Caki2 (cell line): ENCODE results near the gene SLX1B. TPM values are rescaled to one million over a fixed set of nuclear protein-coding genes. Genes with fewer than 3 reads are reported as not detected.

Experiments
- total RNA-seq: library from RNA; depleted of rRNA; stranded (reverse); fragments of >200 nt; shearing (Covaris generic); gene quantifications from 2 replicates; pipeline ENCODE4 v1.2.3, GENCODE V29; 2014; ENCODE audit warnings: low replicate concordance; rRNA removed

SLX1B gene
- total RNA-seq, 1 experiment from 2014 or later, result 49.4 TPM

Other genes starting within 250 kb of the SLX1B start
- gene NPIPB11, start 47.8 kb upstream of the SLX1B start, total RNA-seq, result not detected in 2 replicates
- gene BOLA2, start 182 bp upstream of the SLX1B start, total RNA-seq, result 28.0 and 50.4 TPM in 2 replicates
- gene SULT1A4, start 5.4 kb downstream of the SLX1B start, total RNA-seq, result 2.6 and 6.6 TPM in 2 replicates
- 1.9 and 25.3 TPM in 2 replicates for gene NPIPB12, start 51.9 kb downstream of the SLX1B start, total RNA-seq
- gene SPN, start 208.7 kb downstream of the SLX1B start, total RNA-seq, result not detected in 2 replicates
- 57.5 and 101 TPM in 2 replicates for gene QPRT, start 224.6 kb downstream of the SLX1B start, total RNA-seq